Right forelimb (tissue), 1 donor: ENCODE measurements around the gene NMU.
"Not testable (repeated sequence)": the region's sequence is repeated elsewhere in the genome, so short reads cannot be mapped to it uniquely, and the experiment has no call there.

Experiments used
- DNase-seq: peaks from one replicate; pipeline ENCODE4 v3.0.0-alpha.2; 2018

The NMU gene

GRCh38 chr4:55635741-55636655, at the start of gene NMU:
TSS of gene NMU (minus strand) at chr4:55636298. CDS start at chr4:55636192, 106 bp downstream.
- peak; percentile 56 for DNase-seq

- DNase-seq, result no peak
These were observed 48.2 kb upstream of the NMU start for GRCh38 chr4:55684276-55684675.

GRCh38 chr4:55682797-55683196, 46.7 kb upstream of the NMU start:
- DNase-seq, result not testable (repeated sequence)

GRCh38 chr4:55682295-55682694, 46.2 kb upstream of the NMU start:
- DNase-seq, result no peak

GRCh38 chr4:55681430-55681829, 45.3 kb upstream of the NMU start:
- DNase-seq, result no peak

- DNase-seq, result no peak
These were observed 39.2 kb upstream of the NMU start for GRCh38 chr4:55675196-55675793.

GRCh38 chr4:55673424-55673823, 37.3 kb upstream of the NMU start:
- DNase-seq, result no peak

- no peak for DNase-seq
These were observed 35.6 kb upstream of the NMU start for GRCh38 chr4:55671667-55672066.

- DNase-seq, result no peak
These were observed 34.6 kb upstream of the NMU start for GRCh38 chr4:55670695-55671094.

GRCh38 chr4:55668449-55668848, 32.4 kb upstream of the NMU start:
- DNase-seq, result no peak

- DNase-seq, result no peak
These were observed 30.4 kb upstream of the NMU start for GRCh38 chr4:55666535-55666934.

- no peak for DNase-seq
These were observed 27.0 kb upstream of the NMU start for GRCh38 chr4:55663145-55663544.

GRCh38 chr4:55661398-55662056, 25.4 kb upstream of the NMU start:
- no peak for DNase-seq

- DNase-seq, result no peak
These were observed 22.6 kb upstream of the NMU start for GRCh38 chr4:55658657-55659056.

GRCh38 chr4:55654131-55654530, 18.0 kb upstream of the NMU start:
- DNase-seq, result no peak

GRCh38 chr4:55650483-55650882, 14.4 kb upstream of the NMU start:
- no peak for DNase-seq

GRCh38 chr4:55637272-55637820, 1.2 kb upstream of the NMU start:
- DNase-seq, result no peak

- no peak for DNase-seq
These were observed 530 bp upstream of the NMU start for GRCh38 chr4:55636656-55636999.

GRCh38 chr4:55635282-55635681, 816 bp downstream of the NMU start:
- no peak for DNase-seq

- no peak for DNase-seq
These were observed 1.5 kb downstream of the NMU start for GRCh38 chr4:55634417-55635128.

- DNase-seq, result no peak
These were observed 2.2 kb downstream of the NMU start for GRCh38 chr4:55633903-55634302.

- no peak for DNase-seq
These were observed 10.3 kb downstream of the NMU start for GRCh38 chr4:55625835-55626234.

- DNase-seq, result not testable (repeated sequence)
These were observed 12.0 kb downstream of the NMU start for GRCh38 chr4:55624063-55624462.
